ENCODE data around the gene FRMPD3.

DNA sequence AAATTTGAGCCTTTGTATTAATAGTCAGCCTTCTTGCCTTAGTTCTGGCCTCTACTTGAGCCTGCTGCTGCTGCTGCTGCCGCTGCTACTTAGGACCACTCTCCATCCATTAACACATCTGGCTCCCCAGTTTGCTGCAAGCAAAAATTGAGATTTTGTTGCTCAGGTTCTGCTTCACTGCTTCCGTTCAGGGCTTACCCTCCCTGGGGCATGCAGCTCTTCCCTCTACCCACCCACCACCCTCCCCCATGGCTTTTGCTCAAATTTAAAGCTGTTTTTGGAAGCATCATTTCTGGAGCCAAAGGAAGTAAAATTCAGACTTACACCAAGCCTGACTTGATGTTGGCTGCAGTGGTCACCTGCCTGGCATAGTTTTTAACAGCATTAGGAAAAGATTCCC, 28.9 kb upstream of the FRMPD3 start:
- TF ChIP-seq CTCF (IDR thresholded peaks at IDR 0.05) (no peak), POLR2A (IDR thresholded peaks at IDR 0.05) (no peak)
